ENCODE data around the gene VAPA.

The VAPA gene

DNA sequence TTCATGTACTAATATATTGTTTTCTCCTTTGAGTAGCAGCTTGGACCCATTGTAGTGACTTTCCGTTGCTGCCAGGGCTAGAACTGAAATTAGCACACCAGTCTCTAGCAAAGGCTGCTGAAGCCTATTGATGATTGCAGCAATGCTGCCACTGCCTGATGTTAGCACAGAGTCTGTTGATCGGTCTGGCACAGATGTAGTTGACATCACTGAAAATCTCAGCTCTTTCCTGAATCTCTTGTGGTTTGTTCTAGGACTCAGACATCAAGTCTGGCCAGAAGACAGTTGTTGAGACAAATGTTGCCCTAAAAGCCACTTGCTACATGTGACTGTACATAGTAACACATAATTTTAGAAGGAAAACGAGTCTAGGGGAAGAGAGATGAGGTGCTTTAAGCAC, 47.2 kb downstream of the VAPA start:
- Histone ChIP-seq H3K9ac (ENCODE audit: low read length) (peak overlapping the region; percentile 6), H3K27me3 (replicated peaks; ENCODE audit: control insufficient read depth, insufficient read depth, low read length) (no peaks in the 10 kb centered on the region), H3K9me3 (ENCODE audit: control insufficient read depth, low read length) (no peaks in the 10 kb centered on the region), H3K4me1 (ENCODE audit: control insufficient read depth, insufficient read depth, low read length) (peaks cover 20% of the 10 kb centered on the region), H3K4me3 (ENCODE audit: low read length) (peak overlapping the region; percentile 12), H3K36me3 (ENCODE audit: control insufficient read depth, insufficient read depth, low read length, severe bottlenecking) (peaks cover 5% of the 10 kb centered on the region)
- peak; percentile 24 for DNase-seq (ENCODE audit: low read depth)

DNA sequence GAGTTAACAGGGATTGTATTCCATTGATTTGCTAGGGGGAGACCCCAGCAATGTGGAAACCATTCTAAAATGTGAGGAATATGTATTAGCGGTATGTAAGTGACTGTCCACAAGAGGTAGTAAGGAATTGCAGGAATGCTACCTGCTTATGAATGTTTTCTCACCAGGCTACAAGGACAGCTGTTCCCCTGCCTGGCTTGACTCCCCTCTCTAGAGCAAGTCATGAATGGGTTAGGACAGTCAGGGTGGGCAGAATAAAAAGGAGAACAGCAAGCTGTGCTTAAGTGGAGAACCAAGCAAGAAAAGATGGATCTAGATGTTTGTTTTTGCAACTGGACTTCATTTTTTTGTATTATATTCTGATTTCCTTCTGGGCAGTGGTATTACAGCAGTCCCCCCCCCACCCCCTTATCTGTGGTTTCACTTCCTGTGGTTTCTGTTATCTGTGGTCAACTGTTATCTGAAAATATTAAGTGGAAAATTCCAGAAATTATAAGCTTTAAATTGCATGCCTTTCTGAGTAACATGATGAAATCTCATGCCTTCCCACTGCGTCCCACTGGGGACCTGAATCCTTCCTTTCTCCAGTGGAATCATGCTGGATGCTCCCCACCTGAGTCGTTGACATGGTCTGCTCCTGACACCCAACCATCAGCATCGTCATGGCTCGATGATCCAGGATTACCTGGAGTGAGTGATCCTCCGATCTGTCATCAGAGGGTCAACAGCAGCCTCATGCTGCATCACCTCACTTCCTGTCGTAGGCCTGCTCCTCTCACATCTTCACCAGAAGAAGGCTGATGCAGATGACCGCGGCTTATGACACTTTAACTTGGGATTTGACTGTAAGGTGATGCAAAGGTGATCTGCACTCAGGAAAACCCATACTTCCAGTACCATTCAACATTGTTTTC, 52.2 kb downstream of the VAPA start:
- no peak for DNase-seq (ENCODE audit: low read depth)
- H3K9ac ChIP-seq (ENCODE audit: low read length): no peak overlapping the region
- H3K4me1 ChIP-seq (ENCODE audit: control insufficient read depth, insufficient read depth, low read length): peaks cover 13% of the 10 kb centered on the region
- no peak overlapping the region for H3K4me3 ChIP-seq (ENCODE audit: low read length)
- no peaks in the 10 kb centered on the region for H3K9me3 ChIP-seq (ENCODE audit: control insufficient read depth, low read length)
- H3K27me3 ChIP-seq (replicated peaks; ENCODE audit: control insufficient read depth, insufficient read depth, low read length): peaks cover 12% of the 10 kb centered on the region
- H3K36me3 ChIP-seq (ENCODE audit: control insufficient read depth, insufficient read depth, low read length, severe bottlenecking): no peaks in the 10 kb centered on the region

DNA sequence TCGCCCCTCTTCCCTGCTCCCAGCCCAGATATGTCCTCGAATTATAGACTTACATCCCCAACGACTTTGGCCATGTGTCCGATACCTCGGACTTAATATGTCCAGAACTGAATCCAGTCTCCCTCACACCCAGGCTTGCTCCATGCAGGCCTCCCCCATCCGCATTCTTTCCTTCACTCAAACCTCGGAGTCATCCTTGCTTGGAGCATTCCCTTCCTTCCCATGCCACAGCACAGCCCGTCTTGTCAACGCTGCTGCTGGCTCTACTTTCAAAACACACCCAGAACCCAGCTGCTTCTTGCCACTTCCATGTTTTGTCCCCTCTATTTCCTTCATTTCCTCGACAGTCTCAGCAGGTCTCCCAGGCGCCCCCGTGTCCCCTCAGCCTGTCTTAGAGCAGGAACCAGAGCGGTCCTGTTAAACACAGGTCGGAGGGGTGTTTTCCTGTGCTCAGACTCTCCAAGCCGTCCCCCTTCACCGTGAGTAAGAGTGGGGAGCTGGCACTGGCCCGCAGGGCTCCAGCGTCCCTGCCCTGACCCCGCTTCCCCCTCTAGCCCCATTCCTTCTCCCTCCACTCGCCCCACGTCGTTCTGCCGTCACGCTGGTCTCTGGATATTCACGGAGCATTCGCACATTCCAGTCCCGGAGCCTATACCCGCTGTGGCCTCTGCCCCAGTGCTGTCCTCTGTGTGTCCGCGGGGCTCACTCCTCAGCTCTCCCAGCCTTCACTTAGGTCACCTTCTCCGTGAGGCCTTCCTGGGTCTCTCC, 54.4 kb downstream of the VAPA start:
- Histone ChIP-seq H3K9ac (ENCODE audit: low read length) (no peak overlapping the region), H3K9me3 (ENCODE audit: control insufficient read depth, low read length) (no peaks in the 10 kb centered on the region), H3K4me3 (ENCODE audit: low read length) (no peak overlapping the region), H3K27me3 (replicated peaks; ENCODE audit: control insufficient read depth, insufficient read depth, low read length) (peaks cover 12% of the 10 kb centered on the region), H3K4me1 (ENCODE audit: control insufficient read depth, insufficient read depth, low read length) (peaks cover 7% of the 10 kb centered on the region), H3K36me3 (ENCODE audit: control insufficient read depth, insufficient read depth, low read length, severe bottlenecking) (no peaks in the 10 kb centered on the region)
- no peak for DNase-seq (ENCODE audit: low read depth)

DNA sequence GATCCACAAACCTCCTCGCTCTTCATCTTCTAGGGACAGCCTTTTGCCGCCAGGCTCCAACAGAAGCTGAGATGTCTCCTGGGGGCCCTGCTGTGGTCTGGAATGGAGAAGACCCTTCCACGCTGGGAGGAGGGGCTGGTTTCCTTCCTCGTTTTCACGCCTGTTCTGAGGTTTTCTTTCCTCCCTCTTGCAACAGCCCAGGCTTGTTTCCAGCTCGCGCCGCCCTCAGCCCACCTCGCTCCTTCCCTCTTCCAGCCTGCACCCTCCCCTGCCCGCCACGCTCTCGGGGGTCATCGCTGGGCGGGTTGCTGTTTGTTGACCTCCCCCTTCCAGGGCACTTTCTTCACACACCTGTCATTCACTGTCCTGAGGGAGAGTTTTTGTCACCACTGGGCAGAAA, 55.4 kb downstream of the VAPA start:
- no peak overlapping the region for H3K4me3 ChIP-seq (ENCODE audit: low read length)
- no peaks in the 10 kb centered on the region for H3K9me3 ChIP-seq (ENCODE audit: control insufficient read depth, low read length)
- H3K36me3 ChIP-seq (ENCODE audit: control insufficient read depth, insufficient read depth, low read length, severe bottlenecking): no peaks in the 10 kb centered on the region
- H3K4me1 ChIP-seq (ENCODE audit: control insufficient read depth, insufficient read depth, low read length): peaks cover 7% of the 10 kb centered on the region
- peaks cover 12% of the 10 kb centered on the region for H3K27me3 ChIP-seq (replicated peaks; ENCODE audit: control insufficient read depth, insufficient read depth, low read length)
- no peak for DNase-seq (ENCODE audit: low read depth)
- H3K9ac ChIP-seq (ENCODE audit: low read length): no peak overlapping the region

DNA sequence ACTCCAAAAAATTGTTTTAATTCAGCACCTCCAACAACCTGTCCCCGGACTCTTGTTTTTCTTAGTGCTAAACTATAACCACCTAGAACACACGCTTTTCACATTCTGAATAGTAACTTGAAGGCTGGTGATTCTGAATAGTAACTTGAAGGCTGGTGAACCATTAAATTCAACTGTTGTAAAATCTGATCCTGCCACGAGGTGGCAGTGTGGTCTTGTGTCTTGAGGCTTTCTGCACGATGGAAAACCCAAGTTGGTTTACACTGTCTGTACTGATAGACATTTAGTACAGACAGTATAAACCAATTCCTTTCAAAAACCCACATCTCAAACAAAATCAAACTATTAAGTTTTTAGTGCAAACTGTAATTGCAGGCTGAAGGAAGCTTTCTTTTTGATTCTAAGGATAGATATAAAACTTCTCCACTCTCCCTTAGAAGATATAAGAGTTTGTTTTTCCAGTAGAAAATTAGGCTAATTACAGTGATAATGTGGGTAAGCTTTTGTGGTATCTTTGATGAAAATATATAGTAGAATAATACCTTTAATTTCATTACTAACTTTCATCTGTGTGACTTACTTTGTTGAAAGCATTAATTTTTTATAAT, 57.6 kb downstream of the VAPA start:
- Histone ChIP-seq H3K9me3 (ENCODE audit: control insufficient read depth, low read length) (peaks cover 19% of the 10 kb centered on the region), H3K9ac (ENCODE audit: low read length) (peak overlapping the region; percentile 57), H3K27me3 (replicated peaks; ENCODE audit: control insufficient read depth, insufficient read depth, low read length) (peaks cover 12% of the 10 kb centered on the region), H3K4me1 (ENCODE audit: control insufficient read depth, insufficient read depth, low read length) (peaks cover 3% of the 10 kb centered on the region), H3K36me3 (ENCODE audit: control insufficient read depth, insufficient read depth, low read length, severe bottlenecking) (no peaks in the 10 kb centered on the region), H3K4me3 (ENCODE audit: low read length) (no peak overlapping the region)
- peak; percentile 91 for DNase-seq (ENCODE audit: low read depth)

DNA sequence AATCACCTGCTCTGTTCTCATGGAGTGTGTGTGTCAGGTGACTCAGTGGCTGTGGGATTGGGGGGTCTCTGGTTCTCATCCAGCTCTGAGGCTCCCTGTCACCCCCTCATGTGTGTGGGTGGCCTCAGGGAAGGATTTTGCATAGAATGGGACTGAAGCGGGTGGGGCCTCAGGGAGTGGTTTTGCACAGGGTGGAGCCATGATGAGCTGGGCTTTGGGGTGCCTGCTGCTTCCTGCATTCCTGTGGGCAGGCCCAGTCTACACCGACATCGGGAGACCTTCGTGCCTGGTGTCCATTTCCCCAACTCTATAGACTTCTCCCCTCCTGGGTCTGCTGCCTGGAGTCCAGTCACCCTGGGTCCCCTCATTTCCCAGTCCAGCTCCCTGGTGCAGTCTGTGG, 59.7 kb downstream of the VAPA start:
- Histone ChIP-seq H3K9me3 (ENCODE audit: control insufficient read depth, low read length) (peaks cover 23% of the 10 kb centered on the region), H3K4me3 (ENCODE audit: low read length) (no peak overlapping the region), H3K36me3 (ENCODE audit: control insufficient read depth, insufficient read depth, low read length, severe bottlenecking) (no peaks in the 10 kb centered on the region), H3K27me3 (replicated peaks; ENCODE audit: control insufficient read depth, insufficient read depth, low read length) (peaks cover 12% of the 10 kb centered on the region), H3K9ac (ENCODE audit: low read length) (no peak overlapping the region), H3K4me1 (ENCODE audit: control insufficient read depth, insufficient read depth, low read length) (peaks cover 3% of the 10 kb centered on the region)
- no peak for DNase-seq (ENCODE audit: low read depth)

DNA sequence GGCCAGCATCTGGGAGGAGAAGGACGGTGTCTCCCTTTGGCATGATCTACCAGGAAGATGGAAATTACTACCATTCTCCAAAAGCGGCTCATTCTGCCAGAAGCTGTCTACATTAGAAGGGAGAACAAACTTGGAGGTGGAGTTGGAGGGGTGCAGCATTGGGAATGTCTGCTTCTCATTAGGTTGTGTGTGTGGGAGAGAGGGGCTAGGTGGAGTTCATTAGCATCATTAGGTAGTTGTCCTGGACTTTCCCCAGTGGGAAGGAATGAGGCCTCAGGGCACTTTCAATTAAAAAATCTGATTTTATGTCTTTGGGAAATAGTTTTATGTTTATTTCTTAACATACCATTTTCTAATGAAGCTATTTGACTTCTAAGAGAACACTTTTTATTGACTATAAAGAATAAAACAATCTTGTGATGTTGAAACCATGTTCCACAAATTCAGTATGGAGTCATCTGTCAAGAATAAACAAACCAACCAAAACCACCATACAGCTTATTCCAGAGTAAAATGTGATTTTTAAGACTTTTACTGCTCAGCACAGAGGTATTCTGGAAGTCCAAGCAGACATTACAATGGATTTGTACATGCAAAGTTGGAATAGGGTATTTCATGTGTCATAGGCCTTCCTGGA, 60.6 kb downstream of the VAPA start:
- Histone ChIP-seq H3K9ac (ENCODE audit: low read length) (no peak overlapping the region), H3K27me3 (replicated peaks; ENCODE audit: control insufficient read depth, insufficient read depth, low read length) (peaks cover 9% of the 10 kb centered on the region), H3K4me3 (ENCODE audit: low read length) (no peak overlapping the region), H3K4me1 (ENCODE audit: control insufficient read depth, insufficient read depth, low read length) (peaks cover 3% of the 10 kb centered on the region), H3K9me3 (ENCODE audit: control insufficient read depth, low read length) (peaks cover 23% of the 10 kb centered on the region), H3K36me3 (ENCODE audit: control insufficient read depth, insufficient read depth, low read length, severe bottlenecking) (no peaks in the 10 kb centered on the region)
- DNase-seq (ENCODE audit: low read depth): peak; percentile 31

DNA sequence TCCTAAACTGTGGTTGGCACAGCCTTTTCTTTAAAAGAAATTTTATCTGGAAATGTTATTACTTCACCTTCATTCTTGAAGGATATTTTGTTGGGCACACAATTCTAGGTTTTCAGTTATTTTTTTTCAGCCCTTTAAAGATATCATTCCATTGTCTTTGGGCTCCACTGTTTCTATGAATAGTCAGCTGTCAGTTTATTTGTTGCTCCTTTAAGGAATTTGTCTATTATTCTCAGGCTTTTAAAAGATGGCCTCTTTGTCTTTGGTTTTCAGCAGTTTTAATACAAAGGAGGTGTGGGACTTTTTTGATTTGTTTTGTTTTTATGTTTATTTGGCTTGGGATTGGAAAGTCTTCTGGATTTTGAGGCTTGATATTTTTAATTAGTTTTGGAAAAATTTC, 61.8 kb downstream of the VAPA start:
- H3K4me3 ChIP-seq (ENCODE audit: low read length): peak overlapping the region; percentile 8
- H3K9ac ChIP-seq (ENCODE audit: low read length): no peak overlapping the region
- peaks cover 3% of the 10 kb centered on the region for H3K4me1 ChIP-seq (ENCODE audit: control insufficient read depth, insufficient read depth, low read length)
- no peaks in the 10 kb centered on the region for H3K27me3 ChIP-seq (replicated peaks; ENCODE audit: control insufficient read depth, insufficient read depth, low read length)
- H3K36me3 ChIP-seq (ENCODE audit: control insufficient read depth, insufficient read depth, low read length, severe bottlenecking): no peaks in the 10 kb centered on the region
- DNase-seq (ENCODE audit: low read depth): no peak
- peaks cover 23% of the 10 kb centered on the region for H3K9me3 ChIP-seq (ENCODE audit: control insufficient read depth, low read length)

DNA sequence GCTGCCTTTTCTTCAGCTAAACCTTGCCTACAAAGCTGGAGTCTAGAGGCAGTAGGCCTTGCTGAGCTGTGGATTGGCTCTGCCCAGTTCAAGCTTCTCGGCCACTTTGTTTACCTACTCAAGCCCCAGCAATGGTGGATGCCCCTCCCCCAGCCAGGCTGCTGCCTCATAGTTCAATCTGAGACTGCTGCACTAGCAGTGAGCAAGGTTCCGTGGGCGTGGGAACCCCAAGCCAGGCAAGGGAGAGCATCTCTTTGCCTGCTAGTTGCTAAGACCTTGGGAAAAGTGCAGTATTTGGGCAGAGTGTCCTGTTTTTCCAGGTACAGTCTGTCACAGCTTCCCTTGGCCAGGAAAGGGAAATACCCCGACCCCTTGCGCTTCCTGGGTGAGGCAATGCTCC, 68.9 kb downstream of the VAPA start:
- Histone ChIP-seq H3K27me3 (replicated peaks; ENCODE audit: control insufficient read depth, insufficient read depth, low read length) (no peaks in the 10 kb centered on the region), H3K36me3 (ENCODE audit: control insufficient read depth, insufficient read depth, low read length, severe bottlenecking) (no peaks in the 10 kb centered on the region), H3K9ac (ENCODE audit: low read length) (no peak overlapping the region), H3K4me3 (ENCODE audit: low read length) (no peak overlapping the region), H3K9me3 (ENCODE audit: control insufficient read depth, low read length) (no peaks in the 10 kb centered on the region), H3K4me1 (ENCODE audit: control insufficient read depth, insufficient read depth, low read length) (peaks cover 6% of the 10 kb centered on the region)
- DNase-seq (ENCODE audit: low read depth): no peak

DNA sequence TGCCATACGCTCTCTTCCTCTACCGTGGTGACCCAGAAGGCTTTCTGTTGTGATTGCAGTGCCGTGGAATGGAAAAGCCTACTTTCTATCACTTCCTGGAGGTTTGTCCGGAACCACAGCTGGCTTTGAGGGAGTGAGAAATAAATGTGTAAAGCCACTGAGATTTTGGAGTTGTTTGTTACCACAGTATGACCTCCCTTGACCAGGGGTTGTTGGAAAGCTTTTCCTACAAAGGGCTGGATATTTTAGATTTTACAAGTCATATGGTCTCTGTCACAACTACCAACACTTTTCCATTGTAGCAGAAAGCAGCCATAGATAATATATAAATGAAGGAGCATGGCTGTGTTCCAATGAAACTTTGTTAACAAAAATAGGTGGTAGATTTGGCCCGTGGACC, 70.3 kb downstream of the VAPA start:
- Histone ChIP-seq H3K4me3 (ENCODE audit: low read length) (no peak overlapping the region), H3K36me3 (ENCODE audit: control insufficient read depth, insufficient read depth, low read length, severe bottlenecking) (no peaks in the 10 kb centered on the region), H3K9me3 (ENCODE audit: control insufficient read depth, low read length) (no peaks in the 10 kb centered on the region), H3K9ac (ENCODE audit: low read length) (no peak overlapping the region), H3K27me3 (replicated peaks; ENCODE audit: control insufficient read depth, insufficient read depth, low read length) (no peaks in the 10 kb centered on the region), H3K4me1 (ENCODE audit: control insufficient read depth, insufficient read depth, low read length) (peaks cover 6% of the 10 kb centered on the region)
- no peak for DNase-seq (ENCODE audit: low read depth)

DNA sequence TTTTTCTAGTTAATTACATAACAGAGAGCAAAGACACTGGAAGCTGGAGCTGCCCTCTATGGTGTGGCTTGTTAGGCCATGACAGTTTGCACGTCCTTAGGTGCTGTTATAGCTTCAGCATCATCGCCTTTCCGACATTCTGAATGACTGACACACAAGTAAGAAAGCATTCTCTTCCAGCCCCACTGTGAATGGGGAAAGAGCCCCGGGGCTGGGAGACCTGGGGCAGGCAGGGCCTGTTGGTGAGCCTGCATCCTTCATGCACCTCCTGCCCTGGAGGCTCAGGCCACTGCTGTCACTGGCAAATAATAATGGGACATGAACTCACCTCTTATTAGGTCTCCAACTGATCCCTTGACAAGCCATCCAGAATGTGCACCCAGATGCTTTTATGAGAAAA, 71.8 kb downstream of the VAPA start:
- Histone ChIP-seq H3K9ac (ENCODE audit: low read length) (no peak overlapping the region), H3K36me3 (ENCODE audit: control insufficient read depth, insufficient read depth, low read length, severe bottlenecking) (no peaks in the 10 kb centered on the region), H3K4me3 (ENCODE audit: low read length) (no peak overlapping the region), H3K4me1 (ENCODE audit: control insufficient read depth, insufficient read depth, low read length) (peaks cover 6% of the 10 kb centered on the region), H3K27me3 (replicated peaks; ENCODE audit: control insufficient read depth, insufficient read depth, low read length) (no peaks in the 10 kb centered on the region), H3K9me3 (ENCODE audit: control insufficient read depth, low read length) (no peaks in the 10 kb centered on the region)
- DNase-seq (ENCODE audit: low read depth): no peak
